Esophagus squamous epithelium (tissue), 4 donors: ENCODE results near the gene RPS6KB2.

Experiments
- POLR2A ChIP-seq, 4 donors: fragments of 450-650 bp; IDR thresholded peaks; one replicate each; pipeline ENCODE4 v1.6.1; 2017; ENCODE audit warnings: antibody characterized with exemption in 4 of 4, mild to moderate bottlenecking in 4 of 4, moderate library complexity in 3 of 4
- TF ChIP-seq, protein P1 (sequence below), 6 experiments: fragments of 450-650 bp in 4 of 6; fragments of 200-600 bp in 2 of 6; sonication (generic) in 2 of 6; IDR thresholded peaks; one replicate each; pipeline ENCODE4 v1.5.1; 2016 to 2019; ENCODE audit warnings: antibody characterized with exemption in 6 of 6, mild to moderate bottlenecking in 4 of 6, moderate library complexity in 4 of 6

DNA sequence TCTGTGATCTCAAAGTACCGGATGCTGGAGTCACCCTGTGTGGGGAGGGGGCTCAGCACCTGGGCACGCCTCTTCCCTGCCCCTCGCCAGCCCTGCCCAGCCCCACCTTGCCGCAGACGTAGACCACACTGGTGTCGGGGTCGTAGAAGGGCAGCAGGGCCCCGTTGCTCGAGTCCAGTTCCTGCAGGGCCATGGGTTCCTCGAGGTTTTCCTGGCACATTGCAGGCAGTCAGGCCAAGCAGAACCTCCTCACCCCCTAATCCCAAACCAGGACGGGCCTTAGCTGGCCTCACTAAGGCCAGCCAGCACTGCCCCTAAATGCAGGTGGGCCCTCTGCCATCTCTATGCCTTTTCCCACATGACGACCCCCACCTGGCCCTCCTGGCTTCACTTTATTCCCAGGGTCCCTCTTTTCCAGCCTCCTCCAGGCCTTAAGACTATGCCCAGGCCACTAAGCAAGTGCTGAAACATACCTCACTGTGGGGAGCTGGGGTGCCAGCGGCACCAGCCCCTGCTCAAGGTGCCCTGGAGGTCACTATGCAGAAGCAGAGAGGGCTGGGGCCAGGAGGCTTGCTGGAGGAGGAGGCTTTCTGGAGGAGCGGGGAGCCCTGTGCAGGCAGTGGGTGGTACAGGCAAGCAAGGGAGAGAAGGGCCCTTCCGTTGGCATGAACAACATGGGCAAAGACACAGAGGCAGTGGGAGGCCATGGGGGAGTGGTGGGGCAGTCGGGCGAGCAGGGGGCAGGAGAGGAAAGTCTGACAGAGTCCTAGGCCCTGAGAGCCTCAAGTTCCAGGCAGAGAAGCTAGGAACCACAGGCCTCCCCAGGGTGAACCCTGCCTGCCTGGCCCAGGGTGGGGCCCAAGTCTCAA, 12.2 kb downstream of the RPS6KB2 start:
- TF ChIP-seq, protein P1, sequence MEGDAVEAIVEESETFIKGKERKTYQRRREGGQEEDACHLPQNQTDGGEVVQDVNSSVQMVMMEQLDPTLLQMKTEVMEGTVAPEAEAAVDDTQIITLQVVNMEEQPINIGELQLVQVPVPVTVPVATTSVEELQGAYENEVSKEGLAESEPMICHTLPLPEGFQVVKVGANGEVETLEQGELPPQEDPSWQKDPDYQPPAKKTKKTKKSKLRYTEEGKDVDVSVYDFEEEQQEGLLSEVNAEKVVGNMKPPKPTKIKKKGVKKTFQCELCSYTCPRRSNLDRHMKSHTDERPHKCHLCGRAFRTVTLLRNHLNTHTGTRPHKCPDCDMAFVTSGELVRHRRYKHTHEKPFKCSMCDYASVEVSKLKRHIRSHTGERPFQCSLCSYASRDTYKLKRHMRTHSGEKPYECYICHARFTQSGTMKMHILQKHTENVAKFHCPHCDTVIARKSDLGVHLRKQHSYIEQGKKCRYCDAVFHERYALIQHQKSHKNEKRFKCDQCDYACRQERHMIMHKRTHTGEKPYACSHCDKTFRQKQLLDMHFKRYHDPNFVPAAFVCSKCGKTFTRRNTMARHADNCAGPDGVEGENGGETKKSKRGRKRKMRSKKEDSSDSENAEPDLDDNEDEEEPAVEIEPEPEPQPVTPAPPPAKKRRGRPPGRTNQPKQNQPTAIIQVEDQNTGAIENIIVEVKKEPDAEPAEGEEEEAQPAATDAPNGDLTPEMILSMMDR (IDR thresholded peaks at IDR 0.05), result no peak
- no peak for TF ChIP-seq POLR2A (IDR thresholded peaks at IDR 0.05)
